GM23338 (cell line): ENCODE results near the gene PPTC7.

Experiments
- CREB1 ChIP-seq: fragments of 250-450 bp; sonication (Bioruptor Pico); IDR thresholded peaks from 2 replicates; pipeline ENCODE4 v1.5.0; 2020; ENCODE audit warnings: low read depth, mild to moderate bottlenecking, moderate library complexity
- EZH2 ChIP-seq: fragments of 200-600 bp; sonication (generic); IDR thresholded peaks from one replicate; pipeline ENCODE4 v1.8.0; 2017; ENCODE audit warnings: antibody characterized with exemption, mild to moderate bottlenecking, low read depth; ENCODE audit not compliant: unreplicated experiment
- EZH2phosphoT487 ChIP-seq: fragments of 200-600 bp; sonication (generic); IDR thresholded peaks from one replicate; pipeline ENCODE4 v1.8.1; 2018; ENCODE audit warnings: antibody characterized with exemption; ENCODE audit not compliant: unreplicated experiment
- JUNB ChIP-seq: IDR thresholded peaks from one replicate; pipeline ENCODE4 v1.6.1; 2016; ENCODE audit warnings: antibody characterized with exemption; ENCODE audit not compliant: unreplicated experiment
- NANOG ChIP-seq: IDR thresholded peaks from 2 replicates; pipeline ENCODE4 v1.6.1; 2016; ENCODE audit warnings: antibody characterized with exemption, borderline replicate concordance
- POLR2AphosphoS5 ChIP-seq: IDR thresholded peaks from 2 replicates; pipeline ENCODE4 v1.6.1; 2016; ENCODE audit warnings: antibody characterized with exemption, low read depth
- STAT1 ChIP-seq: IDR thresholded peaks from one replicate; pipeline ENCODE4 v1.6.1; 2016; ENCODE audit warnings: antibody characterized with exemption; ENCODE audit not compliant: unreplicated experiment
- ZNF114 ChIP-seq: fragments of 250-450 bp; sonication (Bioruptor Pico); IDR thresholded peaks from 2 replicates; pipeline ENCODE4 v1.5.0; 2020; ENCODE audit warnings: mild to moderate bottlenecking, moderate library complexity
- ZNF331 ChIP-seq: fragments of 250-450 bp; sonication (Bioruptor Pico); IDR thresholded peaks from 2 replicates; pipeline ENCODE4 v1.5.0; 2020; ENCODE audit warnings: low read depth, mild to moderate bottlenecking, moderate library complexity
- TF ChIP-seq, protein P1 (sequence below), 2 experiments: fragments of 200-600 bp in 1 of 2; sonication (generic) in 1 of 2; conservative IDR thresholded peaks; 2 replicates each; pipeline versions ENCODE4 v1.5.1 to v1.6.1; 2016 to 2017; ENCODE audit warnings: antibody characterized with exemption in 2 of 2, low read depth in 2 of 2, mild to moderate bottlenecking in 2 of 2, moderate library complexity in 1 of 2
- TF ChIP-seq, protein P2 (sequence below): IDR thresholded peaks from one replicate; pipeline ENCODE4 v1.6.1; 2018; ENCODE audit warnings: antibody characterized with exemption; ENCODE audit not compliant: unreplicated experiment
- TF ChIP-seq, protein P3 (sequence below): IDR thresholded peaks from 2 replicates; pipeline ENCODE4 v1.6.1; 2016; ENCODE audit warnings: antibody characterized with exemption
- TF ChIP-seq, protein P4 (sequence below): fragments of 250-450 bp; sonication (Bioruptor Pico); IDR thresholded peaks from 2 replicates; pipeline ENCODE4 v1.5.0; 2020; ENCODE audit warnings: mild to moderate bottlenecking, moderate library complexity

DNA sequence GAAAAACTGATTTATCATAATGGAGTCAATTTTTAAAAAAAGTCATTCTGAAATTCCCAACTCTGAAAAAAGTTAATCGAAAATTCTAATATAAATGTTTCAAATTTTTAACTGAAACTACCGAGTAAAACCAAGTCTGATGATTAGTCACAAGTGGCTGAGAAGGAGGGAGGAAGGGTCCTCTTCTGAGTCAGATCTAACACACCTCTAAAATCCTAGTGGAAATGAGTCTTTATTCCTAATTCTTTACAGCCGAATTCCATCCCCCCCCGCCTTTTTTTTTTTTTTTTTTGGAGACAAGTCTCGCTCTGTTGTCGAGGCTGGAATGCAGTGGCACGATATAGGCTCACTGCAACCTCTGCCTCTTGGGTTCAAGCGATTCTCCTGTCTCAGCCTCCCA lies 43.1 kb downstream of the PPTC7 start:
- TF ChIP-seq, protein P1, sequence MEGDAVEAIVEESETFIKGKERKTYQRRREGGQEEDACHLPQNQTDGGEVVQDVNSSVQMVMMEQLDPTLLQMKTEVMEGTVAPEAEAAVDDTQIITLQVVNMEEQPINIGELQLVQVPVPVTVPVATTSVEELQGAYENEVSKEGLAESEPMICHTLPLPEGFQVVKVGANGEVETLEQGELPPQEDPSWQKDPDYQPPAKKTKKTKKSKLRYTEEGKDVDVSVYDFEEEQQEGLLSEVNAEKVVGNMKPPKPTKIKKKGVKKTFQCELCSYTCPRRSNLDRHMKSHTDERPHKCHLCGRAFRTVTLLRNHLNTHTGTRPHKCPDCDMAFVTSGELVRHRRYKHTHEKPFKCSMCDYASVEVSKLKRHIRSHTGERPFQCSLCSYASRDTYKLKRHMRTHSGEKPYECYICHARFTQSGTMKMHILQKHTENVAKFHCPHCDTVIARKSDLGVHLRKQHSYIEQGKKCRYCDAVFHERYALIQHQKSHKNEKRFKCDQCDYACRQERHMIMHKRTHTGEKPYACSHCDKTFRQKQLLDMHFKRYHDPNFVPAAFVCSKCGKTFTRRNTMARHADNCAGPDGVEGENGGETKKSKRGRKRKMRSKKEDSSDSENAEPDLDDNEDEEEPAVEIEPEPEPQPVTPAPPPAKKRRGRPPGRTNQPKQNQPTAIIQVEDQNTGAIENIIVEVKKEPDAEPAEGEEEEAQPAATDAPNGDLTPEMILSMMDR (conservative IDR thresholded peaks at IDR 0.05; ENCODE audit: low read depth in 2 of 2), result no peak
- TF ChIP-seq EZH2 (no peak), POLR2AphosphoS5 (no peak), JUNB (no peak), EZH2phosphoT487 (no peak), CREB1 (CRISPR knock-in tag) (no peak), NANOG (no peak), ZNF114 (CRISPR knock-in tag) (no peak), STAT1 (no peak), ZNF331 (CRISPR knock-in tag) (no peak)
- TF ChIP-seq, protein P2, sequence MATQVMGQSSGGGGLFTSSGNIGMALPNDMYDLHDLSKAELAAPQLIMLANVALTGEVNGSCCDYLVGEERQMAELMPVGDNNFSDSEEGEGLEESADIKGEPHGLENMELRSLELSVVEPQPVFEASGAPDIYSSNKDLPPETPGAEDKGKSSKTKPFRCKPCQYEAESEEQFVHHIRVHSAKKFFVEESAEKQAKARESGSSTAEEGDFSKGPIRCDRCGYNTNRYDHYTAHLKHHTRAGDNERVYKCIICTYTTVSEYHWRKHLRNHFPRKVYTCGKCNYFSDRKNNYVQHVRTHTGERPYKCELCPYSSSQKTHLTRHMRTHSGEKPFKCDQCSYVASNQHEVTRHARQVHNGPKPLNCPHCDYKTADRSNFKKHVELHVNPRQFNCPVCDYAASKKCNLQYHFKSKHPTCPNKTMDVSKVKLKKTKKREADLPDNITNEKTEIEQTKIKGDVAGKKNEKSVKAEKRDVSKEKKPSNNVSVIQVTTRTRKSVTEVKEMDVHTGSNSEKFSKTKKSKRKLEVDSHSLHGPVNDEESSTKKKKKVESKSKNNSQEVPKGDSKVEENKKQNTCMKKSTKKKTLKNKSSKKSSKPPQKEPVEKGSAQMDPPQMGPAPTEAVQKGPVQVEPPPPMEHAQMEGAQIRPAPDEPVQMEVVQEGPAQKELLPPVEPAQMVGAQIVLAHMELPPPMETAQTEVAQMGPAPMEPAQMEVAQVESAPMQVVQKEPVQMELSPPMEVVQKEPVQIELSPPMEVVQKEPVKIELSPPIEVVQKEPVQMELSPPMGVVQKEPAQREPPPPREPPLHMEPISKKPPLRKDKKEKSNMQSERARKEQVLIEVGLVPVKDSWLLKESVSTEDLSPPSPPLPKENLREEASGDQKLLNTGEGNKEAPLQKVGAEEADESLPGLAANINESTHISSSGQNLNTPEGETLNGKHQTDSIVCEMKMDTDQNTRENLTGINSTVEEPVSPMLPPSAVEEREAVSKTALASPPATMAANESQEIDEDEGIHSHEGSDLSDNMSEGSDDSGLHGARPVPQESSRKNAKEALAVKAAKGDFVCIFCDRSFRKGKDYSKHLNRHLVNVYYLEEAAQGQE, result no peak
- TF ChIP-seq, protein P3, sequence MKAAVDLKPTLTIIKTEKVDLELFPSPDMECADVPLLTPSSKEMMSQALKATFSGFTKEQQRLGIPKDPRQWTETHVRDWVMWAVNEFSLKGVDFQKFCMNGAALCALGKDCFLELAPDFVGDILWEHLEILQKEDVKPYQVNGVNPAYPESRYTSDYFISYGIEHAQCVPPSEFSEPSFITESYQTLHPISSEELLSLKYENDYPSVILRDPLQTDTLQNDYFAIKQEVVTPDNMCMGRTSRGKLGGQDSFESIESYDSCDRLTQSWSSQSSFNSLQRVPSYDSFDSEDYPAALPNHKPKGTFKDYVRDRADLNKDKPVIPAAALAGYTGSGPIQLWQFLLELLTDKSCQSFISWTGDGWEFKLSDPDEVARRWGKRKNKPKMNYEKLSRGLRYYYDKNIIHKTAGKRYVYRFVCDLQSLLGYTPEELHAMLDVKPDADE, result no peak
- TF ChIP-seq, protein P4, sequence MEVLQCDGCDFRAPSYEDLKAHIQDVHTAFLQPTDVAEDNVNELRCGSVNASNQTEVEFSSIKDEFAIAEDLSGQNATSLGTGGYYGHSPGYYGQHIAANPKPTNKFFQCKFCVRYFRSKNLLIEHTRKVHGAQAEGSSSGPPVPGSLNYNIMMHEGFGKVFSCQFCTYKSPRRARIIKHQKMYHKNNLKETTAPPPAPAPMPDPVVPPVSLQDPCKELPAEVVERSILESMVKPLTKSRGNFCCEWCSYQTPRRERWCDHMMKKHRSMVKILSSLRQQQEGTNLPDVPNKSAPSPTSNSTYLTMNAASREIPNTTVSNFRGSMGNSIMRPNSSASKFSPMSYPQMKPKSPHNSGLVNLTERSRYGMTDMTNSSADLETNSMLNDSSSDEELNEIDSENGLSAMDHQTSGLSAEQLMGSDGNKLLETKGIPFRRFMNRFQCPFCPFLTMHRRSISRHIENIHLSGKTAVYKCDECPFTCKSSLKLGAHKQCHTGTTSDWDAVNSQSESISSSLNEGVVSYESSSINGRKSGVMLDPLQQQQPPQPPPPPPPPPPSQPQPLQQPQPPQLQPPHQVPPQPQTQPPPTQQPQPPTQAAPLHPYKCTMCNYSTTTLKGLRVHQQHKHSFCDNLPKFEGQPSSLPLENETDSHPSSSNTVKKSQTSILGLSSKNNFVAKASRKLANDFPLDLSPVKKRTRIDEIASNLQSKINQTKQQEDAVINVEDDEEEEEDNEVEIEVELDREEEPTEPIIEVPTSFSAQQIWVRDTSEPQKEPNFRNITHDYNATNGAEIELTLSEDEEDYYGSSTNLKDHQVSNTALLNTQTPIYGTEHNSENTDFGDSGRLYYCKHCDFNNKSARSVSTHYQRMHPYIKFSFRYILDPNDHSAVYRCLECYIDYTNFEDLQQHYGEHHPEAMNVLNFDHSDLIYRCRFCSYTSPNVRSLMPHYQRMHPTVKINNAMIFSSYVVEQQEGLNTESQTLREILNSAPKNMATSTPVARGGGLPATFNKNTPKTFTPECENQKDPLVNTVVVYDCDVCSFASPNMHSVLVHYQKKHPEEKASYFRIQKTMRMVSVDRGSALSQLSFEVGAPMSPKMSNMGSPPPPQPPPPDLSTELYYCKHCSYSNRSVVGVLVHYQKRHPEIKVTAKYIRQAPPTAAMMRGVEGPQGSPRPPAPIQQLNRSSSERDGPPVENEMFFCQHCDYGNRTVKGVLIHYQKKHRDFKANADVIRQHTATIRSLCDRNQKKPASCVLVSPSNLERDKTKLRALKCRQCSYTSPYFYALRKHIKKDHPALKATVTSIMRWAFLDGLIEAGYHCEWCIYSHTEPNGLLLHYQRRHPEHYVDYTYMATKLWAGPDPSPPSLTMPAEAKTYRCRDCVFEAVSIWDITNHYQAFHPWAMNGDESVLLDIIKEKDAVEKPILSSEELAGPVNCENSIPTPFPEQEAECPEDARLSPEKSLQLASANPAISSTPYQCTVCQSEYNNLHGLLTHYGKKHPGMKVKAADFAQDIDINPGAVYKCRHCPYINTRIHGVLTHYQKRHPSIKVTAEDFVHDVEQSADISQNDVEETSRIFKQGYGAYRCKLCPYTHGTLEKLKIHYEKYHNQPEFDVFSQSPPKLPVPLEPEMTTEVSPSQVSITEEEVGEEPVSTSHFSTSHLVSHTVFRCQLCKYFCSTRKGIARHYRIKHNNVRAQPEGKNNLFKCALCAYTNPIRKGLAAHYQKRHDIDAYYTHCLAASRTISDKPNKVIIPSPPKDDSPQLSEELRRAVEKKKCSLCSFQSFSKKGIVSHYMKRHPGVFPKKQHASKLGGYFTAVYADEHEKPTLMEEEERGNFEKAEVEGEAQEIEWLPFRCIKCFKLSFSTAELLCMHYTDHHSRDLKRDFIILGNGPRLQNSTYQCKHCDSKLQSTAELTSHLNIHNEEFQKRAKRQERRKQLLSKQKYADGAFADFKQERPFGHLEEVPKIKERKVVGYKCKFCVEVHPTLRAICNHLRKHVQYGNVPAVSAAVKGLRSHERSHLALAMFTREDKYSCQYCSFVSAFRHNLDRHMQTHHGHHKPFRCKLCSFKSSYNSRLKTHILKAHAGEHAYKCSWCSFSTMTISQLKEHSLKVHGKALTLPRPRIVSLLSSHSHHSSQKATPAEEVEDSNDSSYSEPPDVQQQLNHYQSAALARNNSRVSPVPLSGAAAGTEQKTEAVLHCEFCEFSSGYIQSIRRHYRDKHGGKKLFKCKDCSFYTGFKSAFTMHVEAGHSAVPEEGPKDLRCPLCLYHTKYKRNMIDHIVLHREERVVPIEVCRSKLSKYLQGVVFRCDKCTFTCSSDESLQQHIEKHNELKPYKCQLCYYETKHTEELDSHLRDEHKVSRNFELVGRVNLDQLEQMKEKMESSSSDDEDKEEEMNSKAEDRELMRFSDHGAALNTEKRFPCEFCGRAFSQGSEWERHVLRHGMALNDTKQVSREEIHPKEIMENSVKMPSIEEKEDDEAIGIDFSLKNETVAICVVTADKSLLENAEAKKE (CRISPR knock-in tag), result no peak
